K562 (cell line): ENCODE measurements around the gene IQCK. TPM values are rescaled to one million over a fixed set of nuclear protein-coding genes. Genes with fewer than 3 reads are reported as not detected.

Source experiments
- ATAC-seq: fragments of 200-7000 bp; cut with Tn5 transposase; 3 replicates; pipeline ENCODE4 v1.9.1; 2020; ENCODE audit warnings: moderate library complexity
- BruUV-seq: library from RNA; stranded (reverse); fragments of 400-500 nt; replicated peaks from 2 replicates; lab custom pipeline; 2021; lab: Mats Ljungman, UMichigan
- CTCF ChIA-PET: fragments of 300-600 bp; formaldehyde crosslinking; extraction: SDS; loops from one replicate; lab custom pipeline; 2021; ENCODE audit warnings: low intra/inter-chr PET ratio; lab: Yijun Ruan, JAX
- POLR2A ChIA-PET: fragments of 300-600, 350-650 bp; sonication (Branson Sonifier 250); formaldehyde crosslinking; extraction: SDS; loops from one replicate; lab custom pipeline; 2021; ENCODE audit warnings: antibody characterized with exemption, inconsistent platforms; lab: Yijun Ruan, JAX
- DNase-seq, 4 experiments: peaks; one replicate each; pipeline versions ENCODE4 v3.0.0 to v3.0.0-alpha.2; 2011 to 2018; ENCODE audit warnings: low spot score in 3 of 4, mixed read lengths in 3 of 4; ENCODE audit errors: extremely low read depth in 1 of 4
- FAIRE-seq: peaks from 2 replicates; lab custom pipeline; 2011; peaks lifted over from hg19 to GRCh38; lab: Jason Lieb, UNC
- H2AFZ ChIP-seq: 2 replicates; pipeline ENCODE4 v1.6.0; 2011; ENCODE audit warnings: low read depth, low read length, control low read depth, inconsistent platforms
- H3K27ac ChIP-seq: fragments of 200-600 bp; 3 replicates; pipeline ENCODE4 v1.8.0; 2011; ENCODE audit warnings: low read depth, mild to moderate bottlenecking, control low read depth, inconsistent platforms, low read length, moderate library complexity, mixed read lengths; ENCODE audit errors: extremely low read depth
- H3K27me3 ChIP-seq, 2 experiments: fragments of 300-600 bp in 1 of 2; 2 replicates in 1 of 2; 3 replicates in 1 of 2; pipeline versions ENCODE4 v1.6.0 to v1.8.0; 2011; ENCODE audit warnings: inconsistent platforms in 2 of 2, low read length in 2 of 2, mild to moderate bottlenecking in 1 of 2, mixed read lengths in 1 of 2, moderate library complexity in 1 of 2; ENCODE audit not compliant: control insufficient read depth in 2 of 2, insufficient read depth in 2 of 2
- H3K36me3 ChIP-seq: fragments of 300-600 bp; 3 replicates; pipeline ENCODE4 v1.8.0; 2011; ENCODE audit warnings: mild to moderate bottlenecking, low read length, inconsistent platforms; ENCODE audit not compliant: control insufficient read depth, insufficient read depth
- H3K4me1 ChIP-seq, 2 experiments: fragments of 200-600 bp in 1 of 2; replicated peaks in 1 of 2; 2 replicates in 1 of 2; 3 replicates in 1 of 2; pipeline versions ENCODE4 v1.5.1 to v1.8.0; 2011; ENCODE audit warnings: inconsistent platforms in 2 of 2, low read length in 2 of 2, mild to moderate bottlenecking in 1 of 2, mixed read lengths in 1 of 2, moderate library complexity in 1 of 2; ENCODE audit not compliant: control insufficient read depth in 2 of 2, insufficient read depth in 2 of 2
- H3K4me2 ChIP-seq: 2 replicates; pipeline ENCODE4 v1.6.1; 2011; ENCODE audit warnings: low read length, control low read depth, inconsistent platforms, mixed read lengths; ENCODE audit not compliant: insufficient read depth
- H3K4me3 ChIP-seq: fragments of 200-600 bp; sonication (generic), shearing (Covaris generic); 2 replicates; pipeline ENCODE4 v1.5.1; 2016; ENCODE audit warnings: control low read depth, inconsistent platforms
- H3K79me2 ChIP-seq: fragments of 200-600 bp; 3 replicates; pipeline ENCODE4 v1.8.0; 2011; ENCODE audit warnings: low read length, inconsistent platforms; ENCODE audit not compliant: control insufficient read depth, insufficient read depth
- H3K9ac ChIP-seq, 2 experiments: 2 replicates each; pipeline versions ENCODE4 v1.6.0 to v1.6.1; 2011; ENCODE audit warnings: low read depth in 2 of 2, low read length in 2 of 2, control low read depth in 1 of 2, inconsistent platforms in 1 of 2, mild to moderate bottlenecking in 1 of 2, mixed read lengths in 1 of 2; ENCODE audit not compliant: insufficient read depth in 1 of 2
- H3K9me1 ChIP-seq: one replicate; pipeline ENCODE4 v1.6.0; 2011; ENCODE audit warnings: inconsistent platforms, mild to moderate bottlenecking, low read length, moderate library complexity; ENCODE audit not compliant: control insufficient read depth, insufficient read depth
- H3K9me3 ChIP-seq: replicated peaks from 2 replicates; pipeline ENCODE4 v1.5.1; 2011; ENCODE audit warnings: low read depth, low read length, inconsistent platforms; ENCODE audit not compliant: control insufficient read depth, insufficient read depth
- H4K20me1 ChIP-seq: replicated peaks from 2 replicates; pipeline ENCODE4 v1.6.1; 2011; ENCODE audit warnings: low read length, inconsistent platforms, mixed read lengths; ENCODE audit not compliant: control insufficient read depth, insufficient read depth
- CHD4 ChIP-seq: fragments of 200-600 bp; sonication (generic); IDR thresholded peaks from 3 replicates; pipeline ENCODE4 v1.6.1; 2012; ENCODE audit warnings: low read depth, mild to moderate bottlenecking, mixed read lengths, low read length, inconsistent platforms; ENCODE audit not compliant: insufficient read depth, insufficient replicate concordance, poor library complexity, severe bottlenecking
- COPS2 ChIP-seq: fragments of 450-650 bp; conservative IDR thresholded peaks from 2 replicates; pipeline ENCODE4 v1.6.1; 2016; ENCODE audit warnings: mild to moderate bottlenecking, moderate library complexity
- KHSRP ChIP-seq: fragments of 450-650 bp; IDR thresholded peaks from 2 replicates; pipeline ENCODE4 v1.6.1; 2017
- MEF2D ChIP-seq: conservative IDR thresholded peaks from 2 replicates; pipeline ENCODE4 v1.6.1; 2016; ENCODE audit warnings: low read depth, missing genetic modification characterization, missing compliant biosample characterization
- NFIC ChIP-seq: fragments of 450-650 bp; IDR thresholded peaks from 2 replicates; pipeline ENCODE4 v1.6.1; 2017; ENCODE audit warnings: mild to moderate bottlenecking, inconsistent platforms
- PHF8 ChIP-seq: fragments of 200-600 bp; sonication (generic); IDR thresholded peaks from 2 replicates; pipeline ENCODE4 v1.6.1; 2012; ENCODE audit warnings: mixed run types, mild to moderate bottlenecking, inconsistent platforms, low read length, moderate library complexity, borderline replicate concordance
- RCOR1 ChIP-seq, 2 experiments: IDR thresholded peaks; 2 replicates each; pipeline ENCODE4 v1.6.1; 2012; ENCODE audit warnings: low read depth in 2 of 2, low read length in 2 of 2, borderline replicate concordance in 1 of 2, improper control_type of control experiment in 1 of 2
- TOE1 ChIP-seq, 2 experiments: fragments of 450-650 bp in 1 of 2; sonication (generic) in 1 of 2; formaldehyde crosslinking in 1 of 2; IDR thresholded peaks; 2 replicates each; pipeline versions ENCODE4 v1.7.1 to v1.8.0; 2016 to 2022; ENCODE audit warnings: borderline replicate concordance in 2 of 2, mild to moderate bottlenecking in 2 of 2, antibody characterized with exemption in 1 of 2, inconsistent platforms in 1 of 2, low read depth in 1 of 2, missing genetic modification reagents in 1 of 2, moderate library complexity in 1 of 2
- U2AF1 ChIP-seq: fragments of 200-400 bp; formaldehyde crosslinking; optimal IDR thresholded peaks from 2 replicates; pipeline ENCODE3; 2017; ENCODE audit warnings: mild to moderate bottlenecking, low read depth, low read length, moderate library complexity
- ZNF263 ChIP-seq: sonication (generic); formaldehyde crosslinking; IDR thresholded peaks from 2 replicates; pipeline ENCODE4 v1.8.0; 2022; ENCODE audit warnings: mild to moderate bottlenecking, missing genetic modification reagents, borderline replicate concordance
- ZNF76 ChIP-seq: fragments of 250-450 bp; sonication (Bioruptor Pico); IDR thresholded peaks from 2 replicates; pipeline ENCODE4 v1.4.0; 2020; ENCODE audit warnings: mild to moderate bottlenecking, moderate library complexity, borderline replicate concordance
- WGBS: fragments of 100-300 bp; shearing (Covaris generic); methylation state at CpG from one replicate; pipeline ENCODE4 v1.1.6; 2016; ENCODE audit warnings: low coverage, mixed read lengths; ENCODE audit not compliant: insufficient coverage; ENCODE audit errors: missing lambda C conversion rate; 5-methylcytosine and 5-hydroxymethylcytosine counted together
- in situ Hi-C: fragments of 300-500 bp; cut with MboI; formaldehyde crosslinking; loops from 4 replicates; pipeline ENCODE4 v1.15.0; 2018; ENCODE audit warnings: inconsistent platforms, mixed read lengths
- intact Hi-C: fragments of 100-400 bp; cut with micrococcal nuclease; formaldehyde crosslinking; loops from 2 replicates; pipeline ENCODE4 v1.14.2; 2022
- polyA plus RNA-seq, 8 experiments: library from polyadenylated mRNA; depleted of rRNA in 4 of 8; stranded (reverse) in 5 of 8; unstranded in 3 of 8; fragments of >200 nt; fragmentation: Nextera tagmentation in 2 of 8; fragmentation: Illumina TruSeq in 1 of 8; extraction: Ambion mirVana in 2 of 8; extraction: Trizol in 1 of 8; gene quantifications; 2 replicates each; pipeline versions ENCODE4 v1.2.1 to v1.2.3, GENCODE V29; 2011 to 2014; ENCODE audit warnings: inconsistent platforms in 1 of 8, missing spikeins in 1 of 8
- total RNA-seq, 7 experiments: library from RNA; depleted of rRNA in 6 of 7; stranded (reverse); fragments of >200 nt in 6 of 7; fragmentation: Illumina TruSeq in 2 of 7; extraction: Trizol in 2 of 7; gene quantifications; 2 replicates each; pipeline versions ENCODE4 v1.2.1 to v1.2.3, GENCODE V29; 2011 to 2021; ENCODE audit warnings: low replicate concordance in 1 of 7

IQCK gene
- total and polyA plus RNA-seq, 9 of the 15 experiments (the other 6 are each of a cell fraction or from before 2014, with no cell fraction given) = 5.2 to 12.2 (median 7.3) TPM

DNA sequence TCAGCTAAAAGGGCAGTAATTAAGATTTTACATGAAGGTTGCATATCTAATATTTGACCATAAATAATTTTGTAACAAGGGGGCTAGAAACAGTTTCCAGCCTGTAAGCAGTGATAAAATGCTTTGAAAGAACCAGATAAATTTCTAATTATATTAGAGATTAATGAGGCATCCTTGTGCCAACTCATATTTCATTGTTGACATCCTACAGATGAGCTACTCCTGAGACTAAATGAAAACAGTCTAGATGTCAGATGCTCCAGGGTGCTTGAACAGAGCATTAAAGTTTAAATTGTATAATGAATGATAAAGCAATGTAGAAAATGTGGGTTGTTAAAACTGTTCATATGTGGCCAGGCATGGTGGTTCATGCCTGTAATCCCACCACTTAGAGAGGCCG lies 23.3 kb downstream of the IQCK start:
- Histone ChIP-seq H3K4me1 (peaks cover under 1 to 4% of the 10 kb centered on the region in 2 experiments; a peak in 3 of 5 replicates), H3K36me3 (no peaks in the 10 kb centered on the region), H3K4me3 (no peak overlapping the region), H2AFZ (no peak overlapping the region), H3K79me2 (no peaks in the 10 kb centered on the region), H3K9me3 (no peaks in the 10 kb centered on the region), H3K9ac (no peak overlapping the region), H3K27ac (no peak overlapping the region), H3K27me3 (no peaks in the 10 kb centered on the region), H3K4me2 (no peak overlapping the region), H3K9me1 (no peaks in the 10 kb centered on the region), H4K20me1 (no peaks in the 10 kb centered on the region)
- no peak for TF ChIP-seq COPS2
- no peak for TF ChIP-seq ZNF76 (CRISPR knock-in tag)
- TF ChIP-seq CHD4 = no peak
- TF ChIP-seq TOE1 (IDR thresholded peaks at IDR 0.05; ENCODE audit: borderline replicate concordance) = no peak
- TF ChIP-seq TOE1 (CRISPR knock-in tag; IDR thresholded peaks at IDR 0.05; ENCODE audit: borderline replicate concordance, low read depth) = no peak
- no peak for TF ChIP-seq ZNF263 (CRISPR knock-in tag)
- no peak for TF ChIP-seq KHSRP
- TF ChIP-seq RCOR1 (IDR thresholded peaks at IDR 0.05; ENCODE audit: borderline replicate concordance in 1 of 2, low read depth in 2 of 2, low read length in 2 of 2) = no peak
- TF ChIP-seq U2AF1 = no peak
- TF ChIP-seq NFIC = no peak
- no peak for TF ChIP-seq PHF8
- no peak for TF ChIP-seq MEF2D (tag)
- DNase-seq (no peak), FAIRE-seq (no peak), ATAC-seq (no peak)
- ChIA-PET CTCF (no interaction called here), POLR2A (interaction anchor here (0.9 kb wide), 1 partner anchor 8 kb away, joined by 3 read pairs; no protein-coding TSS in a partner anchor)
- no TSS peak for BruUV-seq
- intact Hi-C loops = no loop called here
- in situ Hi-C loops = no loop called here
- 50% methylated on average over 1 of the region's 1 CpG for WGBS
